IPS-18c (cell line): ENCODE measurements around the gene SPATA31C2.
"Not testable (repeated sequence)": the region's sequence is repeated elsewhere in the genome, so short reads cannot be mapped to it uniquely, and the experiment has no call there.

ENCODE experiments used
- H3K4me3 ChIP-seq: 2 replicates; pipeline ENCODE4 v1.7.0; 2013; ENCODE audit warnings: low read depth, mild to moderate bottlenecking, low read length, moderate library complexity; ENCODE audit not compliant: insufficient read depth
- H3K9me3 ChIP-seq: one replicate; pipeline ENCODE4 v1.6.1; 2013; ENCODE audit warnings: mild to moderate bottlenecking, low read length, moderate library complexity; ENCODE audit not compliant: control insufficient read depth, insufficient read depth

SPATA31C2 gene

GRCh38 chr9:88138375-88138774 is at the start of gene SPATA31C2:
Gene SPATA31C2, minus strand, starts transcription at chr9:88138475. Its CDS starts 29 bp downstream, at chr9:88138446.
- not testable (repeated sequence) for H3K4me3 ChIP-seq, H3K9me3 ChIP-seq

- no peaks in the 10 kb centered on the region for H3K9me3 ChIP-seq
Measured at GRCh38 chr9:88187631-88188030, 49.4 kb upstream of the SPATA31C2 start.

DNA sequence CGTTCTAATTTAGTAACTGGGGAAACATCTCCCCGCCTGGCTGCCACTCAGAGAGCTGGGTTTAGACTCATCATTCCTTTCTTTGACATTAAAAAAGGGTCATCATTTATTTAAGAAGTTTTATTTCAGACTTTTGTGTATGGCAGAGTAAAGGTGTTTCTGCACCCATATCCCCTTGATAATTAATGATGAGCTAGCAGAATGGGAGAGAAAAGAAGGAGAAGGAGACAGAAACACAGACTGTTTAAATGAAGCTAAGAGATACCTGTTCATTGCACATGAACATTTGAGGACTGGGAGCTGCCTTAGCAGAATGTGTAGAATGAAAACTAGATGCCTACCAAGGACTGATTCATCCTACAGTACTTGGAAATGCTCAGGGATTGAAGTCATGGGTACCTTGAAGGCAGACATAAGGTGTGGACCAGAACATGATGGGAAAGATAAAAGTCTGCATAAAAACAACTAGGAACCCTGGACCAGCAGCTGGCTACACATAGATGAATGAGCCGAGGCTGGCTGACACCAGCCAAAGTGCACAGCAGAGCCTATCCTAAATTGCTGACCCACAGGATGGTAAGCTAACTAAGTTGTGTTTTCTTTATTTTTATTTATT is 48.3 kb upstream of the SPATA31C2 start:
- Histone ChIP-seq H3K4me3 (no peak overlapping the region), H3K9me3 (no peaks in the 10 kb centered on the region)

More at GRCh38 chr9:88187631-88188030, 49.4 kb upstream of the SPATA31C2 start:
- H3K4me3 ChIP-seq = no peak overlapping the region

- Histone ChIP-seq H3K4me3 (no peak overlapping the region), H3K9me3 (no peaks in the 10 kb centered on the region)
Measured at GRCh38 chr9:88184976-88185375, 46.7 kb upstream of the SPATA31C2 start.

- no peak overlapping the region for H3K4me3 ChIP-seq
- no peaks in the 10 kb centered on the region for H3K9me3 ChIP-seq
Measured at GRCh38 chr9:88183798-88184495, 45.7 kb upstream of the SPATA31C2 start.

DNA sequence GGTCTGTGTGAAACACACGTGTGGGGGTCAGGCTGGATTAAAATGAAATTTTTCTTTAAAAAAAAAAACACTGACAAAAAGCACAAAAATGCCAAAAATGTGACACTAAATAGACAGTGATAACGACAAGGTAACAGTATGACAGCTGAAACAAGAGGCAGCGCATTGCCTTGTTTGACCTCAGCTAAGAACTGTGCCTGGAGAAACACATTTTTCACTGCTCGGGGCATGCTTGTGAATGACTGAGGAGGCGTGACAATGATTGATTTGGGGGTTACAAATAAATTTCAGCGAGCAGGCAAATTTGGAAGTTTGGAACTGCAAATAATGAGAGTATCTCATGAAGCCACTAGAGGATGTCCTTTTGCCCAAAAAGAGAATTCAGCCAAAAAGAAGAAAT is 44.2 kb upstream of the SPATA31C2 start:
- Histone ChIP-seq H3K9me3 (no peaks in the 10 kb centered on the region), H3K4me3 (no peak overlapping the region)

GRCh38 chr9:88180081-88180765 is 41.9 kb upstream of the SPATA31C2 start:
- no peaks in the 10 kb centered on the region for H3K9me3 ChIP-seq
- H3K4me3 ChIP-seq = no peak overlapping the region

DNA sequence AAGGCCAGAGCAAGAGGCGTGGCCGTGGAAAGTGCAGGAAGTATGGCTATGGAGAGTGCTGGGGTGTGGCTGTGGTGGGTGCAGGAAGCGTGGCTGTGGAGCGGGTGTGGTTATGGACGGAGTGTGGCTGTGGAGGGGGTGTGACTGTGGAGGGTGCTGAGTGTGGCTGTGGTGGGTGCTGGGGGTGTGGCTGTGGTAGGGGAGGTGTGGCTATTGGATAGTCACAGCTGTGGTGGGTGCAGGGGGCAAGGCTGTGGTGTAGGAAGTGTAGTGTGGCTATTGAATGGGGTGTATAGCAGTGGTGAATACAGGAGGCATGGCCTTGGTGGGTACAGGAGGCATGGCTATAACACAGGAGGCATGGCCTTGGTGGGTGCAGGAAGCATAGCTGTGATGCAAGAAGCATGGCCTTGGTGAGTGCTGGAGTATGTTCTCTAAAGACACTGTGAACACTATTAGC is 40.8 kb upstream of the SPATA31C2 start:
- Histone ChIP-seq H3K9me3 (no peaks in the 10 kb centered on the region), H3K4me3 (no peak overlapping the region)

GRCh38 chr9:88178641-88179040 is 40.4 kb upstream of the SPATA31C2 start:
- H3K9me3 ChIP-seq = no peaks in the 10 kb centered on the region
- no peak overlapping the region for H3K4me3 ChIP-seq

DNA sequence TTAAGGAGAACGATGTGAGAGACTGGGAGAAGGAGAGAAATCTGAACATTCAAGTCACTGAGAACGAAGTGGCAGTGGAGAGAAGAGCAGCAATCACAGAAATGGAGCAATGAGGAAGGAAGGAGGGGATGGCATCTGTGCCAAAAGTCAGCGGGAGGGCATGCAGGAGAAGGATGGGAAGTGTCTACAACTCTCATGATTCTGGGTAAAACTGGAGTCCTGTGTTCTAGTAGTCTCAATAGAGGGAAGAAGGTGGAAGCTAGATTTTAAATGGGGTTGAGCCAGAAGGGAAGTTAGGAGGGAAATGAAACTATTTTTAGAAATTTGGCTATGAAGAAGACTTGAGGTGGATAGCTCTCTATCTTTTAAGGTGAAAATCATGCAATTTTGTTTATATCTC is 39.1 kb upstream of the SPATA31C2 start:
- no peaks in the 10 kb centered on the region for H3K9me3 ChIP-seq

DNA sequence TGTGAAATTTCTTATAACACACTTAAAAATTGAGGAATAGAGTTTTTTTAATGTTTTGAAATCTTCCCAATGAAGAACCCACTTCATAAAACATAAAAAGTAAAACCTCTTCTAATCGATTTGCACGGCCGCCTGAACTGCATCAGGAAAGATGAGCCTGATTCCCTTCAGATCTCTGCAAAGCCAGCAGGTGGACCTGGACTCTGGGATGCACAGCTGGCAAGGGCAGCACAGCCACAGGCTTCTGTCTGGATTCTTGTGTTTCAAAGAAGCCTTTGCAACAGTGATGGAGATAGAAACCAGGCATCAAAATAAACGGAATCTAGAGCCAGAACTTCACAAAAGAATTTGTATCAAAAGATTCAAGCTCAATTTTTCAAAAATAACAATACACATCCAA is 36.0 kb upstream of the SPATA31C2 start:
- no peak overlapping the region for H3K4me3 ChIP-seq
- H3K9me3 ChIP-seq = no peaks in the 10 kb centered on the region

More for the DNA sequence above, 39.1 kb upstream of the SPATA31C2 start:
- no peak overlapping the region for H3K4me3 ChIP-seq

- H3K9me3 ChIP-seq = no peaks in the 10 kb centered on the region
- H3K4me3 ChIP-seq = no peak overlapping the region
Measured at GRCh38 chr9:88173378-88173999, 35.2 kb upstream of the SPATA31C2 start.

DNA sequence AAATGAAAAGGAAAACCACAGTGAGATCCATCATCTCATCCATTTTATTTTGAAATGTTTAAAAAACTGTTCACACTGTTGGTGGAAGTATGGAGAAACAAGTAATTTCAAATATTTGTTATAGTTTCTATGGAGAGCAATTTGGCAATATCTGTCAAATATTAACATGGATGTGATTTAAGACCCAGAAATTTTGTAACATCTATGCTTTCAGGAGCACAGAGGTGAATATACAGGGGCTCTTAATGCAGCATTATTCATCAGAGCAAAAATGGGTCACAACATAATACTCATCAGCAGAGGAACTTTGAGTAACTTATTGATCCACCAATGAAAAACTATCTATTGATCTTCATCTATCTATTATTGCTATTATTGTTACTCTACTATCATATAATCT is 31.4 kb upstream of the SPATA31C2 start:
- no peak overlapping the region for H3K4me3 ChIP-seq
- no peaks in the 10 kb centered on the region for H3K9me3 ChIP-seq

- H3K9me3 ChIP-seq = no peaks in the 10 kb centered on the region
Measured at GRCh38 chr9:88168564-88168963, 30.3 kb upstream of the SPATA31C2 start.

DNA sequence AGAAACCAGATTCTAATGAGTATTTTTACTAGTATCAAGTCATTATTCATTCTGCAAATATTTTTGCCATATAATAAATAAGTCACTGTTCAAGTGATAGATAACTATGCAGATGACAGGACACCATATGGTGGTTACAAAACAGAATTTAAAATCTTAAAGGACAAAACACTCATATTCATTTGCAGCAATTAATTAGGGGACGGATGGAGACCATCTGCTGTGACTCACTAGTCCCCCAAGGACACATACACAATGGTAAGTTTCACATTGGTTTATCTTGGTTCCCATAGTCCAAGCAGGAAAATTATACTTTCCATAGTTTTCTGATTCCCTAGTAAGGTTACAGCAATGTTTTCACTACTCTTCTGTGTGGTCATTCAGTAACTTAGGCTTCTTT is 28.4 kb upstream of the SPATA31C2 start:
- no peak overlapping the region for H3K4me3 ChIP-seq
- no peaks in the 10 kb centered on the region for H3K9me3 ChIP-seq

More at GRCh38 chr9:88168564-88168963, 30.3 kb upstream of the SPATA31C2 start:
- H3K4me3 ChIP-seq = no peak overlapping the region

GRCh38 chr9:88164850-88165249 is 26.6 kb upstream of the SPATA31C2 start:
- Histone ChIP-seq H3K9me3 (no peaks in the 10 kb centered on the region), H3K4me3 (no peak overlapping the region)

- H3K4me3 ChIP-seq = no peak overlapping the region
- no peaks in the 10 kb centered on the region for H3K9me3 ChIP-seq
Measured at GRCh38 chr9:88161144-88161543, 22.9 kb upstream of the SPATA31C2 start.
